OCI-LY3 (cell line): ENCODE results near the gene ZBTB6.
"Not testable (repeated sequence)": the region's sequence is repeated elsewhere in the genome, so short reads cannot be mapped to it uniquely, and the experiment has no call there.

ENCODE experiments used
- EZH2phosphoT487 ChIP-seq: fragments of 200-600 bp; shearing (Covaris generic); IDR thresholded peaks from 2 replicates; pipeline ENCODE4 v1.6.1; 2018; ENCODE audit warnings: antibody characterized with exemption, mixed run types, low read depth
- TF ChIP-seq, protein P1 (sequence below): fragments of 200-600, 300-600 bp; sonication (generic); IDR thresholded peaks from 2 replicates; pipeline ENCODE4 v1.5.1; 2014; ENCODE audit warnings: antibody characterized with exemption, low read length, low read depth

DNA sequence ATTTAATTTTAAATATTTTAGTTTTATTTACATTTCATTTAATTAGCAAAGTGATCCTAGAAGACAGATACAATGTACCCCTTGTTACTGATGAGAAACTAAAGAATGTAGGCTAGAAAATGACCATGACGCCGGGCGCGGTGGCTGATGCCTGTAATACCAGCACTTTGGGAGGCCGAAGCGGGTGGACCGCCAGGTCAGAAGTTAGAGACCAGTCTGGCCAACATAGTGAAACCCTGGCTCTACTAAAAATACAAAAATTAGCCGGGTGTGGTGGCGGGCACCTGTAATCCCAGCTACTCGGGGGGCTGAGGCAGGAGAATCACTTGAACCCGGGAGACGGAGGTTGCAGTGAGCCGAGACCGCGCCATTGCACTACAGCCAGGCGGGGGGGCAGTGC, 7.0 kb downstream of the ZBTB6 start:
- TF ChIP-seq, protein P1, sequence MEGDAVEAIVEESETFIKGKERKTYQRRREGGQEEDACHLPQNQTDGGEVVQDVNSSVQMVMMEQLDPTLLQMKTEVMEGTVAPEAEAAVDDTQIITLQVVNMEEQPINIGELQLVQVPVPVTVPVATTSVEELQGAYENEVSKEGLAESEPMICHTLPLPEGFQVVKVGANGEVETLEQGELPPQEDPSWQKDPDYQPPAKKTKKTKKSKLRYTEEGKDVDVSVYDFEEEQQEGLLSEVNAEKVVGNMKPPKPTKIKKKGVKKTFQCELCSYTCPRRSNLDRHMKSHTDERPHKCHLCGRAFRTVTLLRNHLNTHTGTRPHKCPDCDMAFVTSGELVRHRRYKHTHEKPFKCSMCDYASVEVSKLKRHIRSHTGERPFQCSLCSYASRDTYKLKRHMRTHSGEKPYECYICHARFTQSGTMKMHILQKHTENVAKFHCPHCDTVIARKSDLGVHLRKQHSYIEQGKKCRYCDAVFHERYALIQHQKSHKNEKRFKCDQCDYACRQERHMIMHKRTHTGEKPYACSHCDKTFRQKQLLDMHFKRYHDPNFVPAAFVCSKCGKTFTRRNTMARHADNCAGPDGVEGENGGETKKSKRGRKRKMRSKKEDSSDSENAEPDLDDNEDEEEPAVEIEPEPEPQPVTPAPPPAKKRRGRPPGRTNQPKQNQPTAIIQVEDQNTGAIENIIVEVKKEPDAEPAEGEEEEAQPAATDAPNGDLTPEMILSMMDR, result not testable (repeated sequence)
- TF ChIP-seq EZH2phosphoT487, result not testable (repeated sequence)
